GM19043 (cell line): ENCODE results near the gene LRPPRC.

Experiments
- ATAC-seq: cut with Tn5 transposase; IDR thresholded peaks from one replicate; pipeline ENCODE4 v1.9.1; 2021; ENCODE audit warnings: low read depth; ENCODE audit not compliant: unreplicated experiment

LRPPRC gene

GRCh38 chr2:43984533-43984932 is 11.3 kb downstream of the LRPPRC start:
- no peak for ATAC-seq

GRCh38 chr2:43980902-43981301 is 14.9 kb downstream of the LRPPRC start:
- ATAC-seq: no peak

GRCh38 chr2:43977677-43978375 is 18.0 kb downstream of the LRPPRC start:
- ATAC-seq: no peak

GRCh38 chr2:43960921-43961320 is 34.9 kb downstream of the LRPPRC start:
- no peak for ATAC-seq

- no peak for ATAC-seq
Measured at GRCh38 chr2:43958397-43959275, 37.2 kb downstream of the LRPPRC start.

- ATAC-seq: no peak
Measured at GRCh38 chr2:43950383-43951008, 45.3 kb downstream of the LRPPRC start.

GRCh38 chr2:43948370-43948769 is 47.4 kb downstream of the LRPPRC start:
- ATAC-seq: no peak

GRCh38 chr2:43946685-43947084 is 49.1 kb downstream of the LRPPRC start:
- no peak for ATAC-seq

- ATAC-seq: no peak
Measured at GRCh38 chr2:43945439-43945838, 50.4 kb downstream of the LRPPRC start.

GRCh38 chr2:43944915-43945314 is 50.9 kb downstream of the LRPPRC start:
- ATAC-seq: no peak

GRCh38 chr2:43943809-43944452 is 51.9 kb downstream of the LRPPRC start:
- ATAC-seq: no peak

GRCh38 chr2:43943323-43943722 is 52.5 kb downstream of the LRPPRC start:
- ATAC-seq: no peak

- no peak for ATAC-seq
Measured at GRCh38 chr2:43942881-43943280, 52.9 kb downstream of the LRPPRC start.

GRCh38 chr2:43941966-43942365 is 53.8 kb downstream of the LRPPRC start:
- no peak for ATAC-seq

- ATAC-seq: no peak
Measured at GRCh38 chr2:43941359-43941758, 54.4 kb downstream of the LRPPRC start.

- ATAC-seq: no peak
Measured at GRCh38 chr2:43939695-43940256, 56.0 kb downstream of the LRPPRC start.

- ATAC-seq: no peak
Measured at GRCh38 chr2:43937269-43937820, 58.4 kb downstream of the LRPPRC start.

- ATAC-seq: no peak
Measured at GRCh38 chr2:43934567-43934966, 61.2 kb downstream of the LRPPRC start.

GRCh38 chr2:43931293-43931692 is 64.5 kb downstream of the LRPPRC start:
- ATAC-seq: no peak

- ATAC-seq: no peak
Measured at GRCh38 chr2:43927442-43927841, 68.3 kb downstream of the LRPPRC start.
